Erythroblast (primary cell): ENCODE data around the gene PTRHD1.

ENCODE experiments used
- GATA1 ChIP-seq: IDR thresholded peaks from 2 replicates; pipeline ENCODE4 v1.6.1; 2011; ENCODE audit warnings: low read depth, mild to moderate bottlenecking, control low read depth, low read length, moderate library complexity
- POLR2A ChIP-seq: IDR thresholded peaks from 2 replicates; pipeline ENCODE4 v1.6.1; 2011; ENCODE audit warnings: mild to moderate bottlenecking, low read length

- TF ChIP-seq POLR2A, result no peak
- TF ChIP-seq GATA1, result no peak
Measured at GRCh38 chr2:24818721-24819167, 25.6 kb upstream of the PTRHD1 start.
